ENCODE data around the gene ZNF396.

GRCh38 chr18:35376742-35377695, at the start of gene ZNF396:
- TF ChIP-seq RAD51 (IDR thresholded peaks at IDR 0.05; ENCODE audit: borderline replicate concordance, low read depth): no peak
- no peak for TF ChIP-seq HINFP (tag; conservative IDR thresholded peaks at IDR 0.05; ENCODE audit: low read depth)
- peak; percentile 95 to 96; a peak in 3 of 4 replicates for TF ChIP-seq SIN3A (IDR thresholded peaks at IDR 0.05; ENCODE audit: borderline replicate concordance in 2 of 2, control insufficient read depth in 1 of 2, low read depth in 2 of 2, low read length in 2 of 2)
- TF ChIP-seq, protein P1, sequence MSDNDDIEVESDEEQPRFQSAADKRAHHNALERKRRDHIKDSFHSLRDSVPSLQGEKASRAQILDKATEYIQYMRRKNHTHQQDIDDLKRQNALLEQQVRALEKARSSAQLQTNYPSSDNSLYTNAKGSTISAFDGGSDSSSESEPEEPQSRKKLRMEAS (CRISPR knock-in tag; IDR thresholded peaks at IDR 0.05): no peak

Data from K562 (cell line).